OCI-LY7 (cell line): ENCODE data around the gene ORC6. TPM values are rescaled to one million over a fixed set of nuclear protein-coding genes. Genes with fewer than 3 reads are reported as not detected.

Experiments
- BruUV-seq: library from RNA; stranded (reverse); fragments of 400-500 nt; replicated peaks from 2 replicates; lab custom pipeline; 2021; lab: Mats Ljungman, UMichigan
- CTCF ChIA-PET: fragments of 300-600 bp; sonication (Branson Sonifier 250); formaldehyde crosslinking; loops from one replicate; lab custom pipeline; 2022; ENCODE audit warnings: antibody characterized with exemption; ENCODE audit not compliant: unreplicated experiment; lab: Charles Lee
- POLR2A ChIA-PET: fragments of 300-600 bp; sonication (Branson Sonifier 250); formaldehyde crosslinking; loops from one replicate; lab custom pipeline; 2022; ENCODE audit warnings: antibody characterized with exemption; lab: Charles Lee
- DNase-seq: peaks from one replicate; pipeline ENCODE4 v3.0.0-alpha.2; 2015; ENCODE audit warnings: low spot score
- H2AFZ ChIP-seq: fragments of 200-600 bp; sonication (generic), shearing (Covaris generic); 2 replicates; pipeline ENCODE4 v1.6.1; 2014; ENCODE audit warnings: mild to moderate bottlenecking, antibody characterized with exemption, low read length, moderate library complexity
- H3K27ac ChIP-seq: fragments of 200-600 bp; sonication (generic); 2 replicates; pipeline ENCODE4 v1.5.1; 2014; ENCODE audit warnings: mixed run types, low read depth, mild to moderate bottlenecking, moderate library complexity, low read length, inconsistent platforms; ENCODE audit not compliant: poor library complexity, severe bottlenecking
- H3K36me3 ChIP-seq: fragments of 200-600 bp; sonication (generic); 2 replicates; pipeline ENCODE4 v1.6.1; 2014; ENCODE audit warnings: mild to moderate bottlenecking, antibody characterized with exemption, low read length, moderate library complexity, mixed read lengths; ENCODE audit not compliant: insufficient read depth
- H3K4me1 ChIP-seq: fragments of 200-600 bp; sonication (generic); 2 replicates; pipeline ENCODE4 v1.5.1; 2014; ENCODE audit warnings: mild to moderate bottlenecking, low read length; ENCODE audit not compliant: insufficient read depth, poor library complexity, severe bottlenecking
- H3K4me2 ChIP-seq: fragments of 200-600 bp; sonication (generic); 2 replicates; pipeline ENCODE4 v1.6.1; 2014; ENCODE audit warnings: mild to moderate bottlenecking, low read length
- H3K4me3 ChIP-seq: fragments of 200-600 bp; sonication (generic); 2 replicates; pipeline ENCODE4 v1.5.1; 2014; ENCODE audit warnings: mild to moderate bottlenecking, low read depth, low read length; ENCODE audit not compliant: poor library complexity, severe bottlenecking
- H3K79me2 ChIP-seq: fragments of 200-600 bp; sonication (generic); 2 replicates; pipeline ENCODE4 v1.6.1; 2016; ENCODE audit warnings: low read depth, mild to moderate bottlenecking, low read length, moderate library complexity, mixed read lengths; ENCODE audit not compliant: insufficient read depth
- H3K9me2 ChIP-seq: fragments of 200-600 bp; sonication (generic); 2 replicates; pipeline ENCODE4 v1.6.1; 2016; ENCODE audit warnings: mild to moderate bottlenecking, low read length, mixed read lengths; ENCODE audit not compliant: insufficient read depth
- H3K9me3 ChIP-seq: fragments of 200-600 bp; sonication (generic); 2 replicates; pipeline ENCODE4 v1.6.1; 2014; ENCODE audit warnings: mild to moderate bottlenecking, mixed run types, low read length, mixed read lengths
- H4K20me1 ChIP-seq: fragments of 200-600 bp; sonication (generic); 2 replicates; pipeline ENCODE4 v1.6.1; 2014; ENCODE audit warnings: mild to moderate bottlenecking, antibody characterized with exemption, low read length, moderate library complexity, mixed read lengths; ENCODE audit not compliant: insufficient read depth
- EZH2phosphoT487 ChIP-seq: fragments of 200-600 bp; sonication (generic); IDR thresholded peaks from 2 replicates; pipeline ENCODE4 v1.6.1; 2018; ENCODE audit warnings: low read depth, borderline replicate concordance, mild to moderate bottlenecking, mixed run types, antibody characterized with exemption, low read length, moderate library complexity, mixed read lengths
- intact Hi-C: fragments of 100-400 bp; cut with micrococcal nuclease; formaldehyde crosslinking; loops from one replicate; pipeline ENCODE4 v1.10.0; 2022; ENCODE audit not compliant: unreplicated experiment
- total RNA-seq, 2 experiments: library from RNA; depleted of rRNA in 1 of 2; stranded (reverse); fragments of >200 nt in 1 of 2; shearing (Covaris generic) in 1 of 2; gene quantifications; 2 replicates each; pipeline ENCODE4 v1.2.3, GENCODE V29; 2014 to 2022
- TF ChIP-seq, protein P1 (sequence below): fragments of 200-600 bp; sonication (generic); conservative IDR thresholded peaks from 2 replicates; pipeline ENCODE4 v1.5.1; 2014; ENCODE audit warnings: mild to moderate bottlenecking, antibody characterized with exemption, low read length, moderate library complexity, mixed read lengths

The ORC6 gene
- total RNA-seq, 2 experiments from 2014 or later, result 67.4 to 100 TPM

DNA sequence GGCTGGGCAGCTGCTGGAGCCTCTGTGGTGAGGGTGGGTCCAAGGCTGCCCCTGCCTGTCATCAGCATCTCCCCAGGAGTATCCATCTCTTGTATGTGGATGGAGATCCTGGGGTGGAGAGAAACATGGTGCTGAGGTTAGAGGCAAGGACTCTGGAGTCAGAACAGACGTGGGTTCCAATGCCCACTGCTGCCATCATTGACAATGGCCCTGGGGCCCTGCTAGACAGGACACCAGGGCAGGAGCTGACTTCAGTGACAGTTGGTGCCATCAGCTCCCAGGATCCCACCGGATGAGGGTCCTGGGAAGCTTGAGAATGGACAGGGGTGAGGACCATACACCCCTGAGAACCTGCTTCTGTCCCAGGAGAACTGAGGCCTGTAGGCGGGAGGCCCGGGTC is 43.1 kb downstream of the ORC6 start:
- Histone ChIP-seq H3K79me2 (no peaks in the 10 kb centered on the region), H3K4me3 (no peak overlapping the region), H2AFZ (no peak overlapping the region), H3K36me3 (no peaks in the 10 kb centered on the region), H4K20me1 (no peaks in the 10 kb centered on the region), H3K27ac (no peak overlapping the region), H3K4me2 (no peak overlapping the region), H3K9me2 (no peaks in the 10 kb centered on the region), H3K9me3 (no peaks in the 10 kb centered on the region), H3K4me1 (no peaks in the 10 kb centered on the region)
- no TSS peak for BruUV-seq
- DNase-seq, result no peak
- ChIA-PET POLR2A (no interaction called here), CTCF (no interaction called here)
- no peak for TF ChIP-seq EZH2phosphoT487
- TF ChIP-seq, protein P1, sequence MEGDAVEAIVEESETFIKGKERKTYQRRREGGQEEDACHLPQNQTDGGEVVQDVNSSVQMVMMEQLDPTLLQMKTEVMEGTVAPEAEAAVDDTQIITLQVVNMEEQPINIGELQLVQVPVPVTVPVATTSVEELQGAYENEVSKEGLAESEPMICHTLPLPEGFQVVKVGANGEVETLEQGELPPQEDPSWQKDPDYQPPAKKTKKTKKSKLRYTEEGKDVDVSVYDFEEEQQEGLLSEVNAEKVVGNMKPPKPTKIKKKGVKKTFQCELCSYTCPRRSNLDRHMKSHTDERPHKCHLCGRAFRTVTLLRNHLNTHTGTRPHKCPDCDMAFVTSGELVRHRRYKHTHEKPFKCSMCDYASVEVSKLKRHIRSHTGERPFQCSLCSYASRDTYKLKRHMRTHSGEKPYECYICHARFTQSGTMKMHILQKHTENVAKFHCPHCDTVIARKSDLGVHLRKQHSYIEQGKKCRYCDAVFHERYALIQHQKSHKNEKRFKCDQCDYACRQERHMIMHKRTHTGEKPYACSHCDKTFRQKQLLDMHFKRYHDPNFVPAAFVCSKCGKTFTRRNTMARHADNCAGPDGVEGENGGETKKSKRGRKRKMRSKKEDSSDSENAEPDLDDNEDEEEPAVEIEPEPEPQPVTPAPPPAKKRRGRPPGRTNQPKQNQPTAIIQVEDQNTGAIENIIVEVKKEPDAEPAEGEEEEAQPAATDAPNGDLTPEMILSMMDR, result no peak
- intact Hi-C loops, result no loop called here

DNA sequence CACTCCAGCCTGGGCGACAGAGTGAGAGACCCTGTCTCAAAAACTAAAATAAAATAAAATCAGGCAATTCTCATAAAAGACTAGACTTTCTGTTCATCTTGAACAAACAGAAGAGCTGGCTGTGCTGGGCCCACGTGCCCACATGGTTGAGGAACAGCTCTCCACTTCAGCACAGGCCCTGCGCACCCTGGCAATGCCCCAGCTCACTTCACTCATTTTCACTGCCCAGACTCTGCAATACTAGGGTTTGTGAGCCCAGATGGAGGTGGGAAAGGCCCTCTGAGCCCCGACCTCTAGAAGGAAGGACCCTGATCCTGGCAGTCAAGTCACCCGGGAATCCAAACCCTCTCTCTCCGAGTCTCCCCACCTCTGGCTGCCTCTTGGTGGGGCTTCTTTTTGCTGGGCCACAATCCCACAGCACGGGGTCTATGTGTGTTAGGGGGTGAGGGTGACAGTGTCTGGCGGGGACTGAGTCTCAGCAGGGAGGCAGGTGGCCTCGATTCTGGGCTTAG is 43.9 kb downstream of the ORC6 start:
- H3K9me3 ChIP-seq, result no peaks in the 10 kb centered on the region
- no peak for DNase-seq
- no peaks in the 10 kb centered on the region for H3K4me1 ChIP-seq
- POLR2A ChIA-PET, result interaction anchor here (0.7 to 1.6 kb wide), 3 partner anchors 8 to 34 kb away, joined by 3 to 4 read pairs (median 3); partner anchors contain the start of gene MYLK3
- H3K27ac ChIP-seq, result no peak overlapping the region
- no TSS peak for BruUV-seq
- H2AFZ ChIP-seq, result no peak overlapping the region
- no peaks in the 10 kb centered on the region for H3K79me2 ChIP-seq
- no peak for TF ChIP-seq EZH2phosphoT487
- TF ChIP-seq, protein P1, result no peak
- H3K4me3 ChIP-seq, result no peak overlapping the region
- H3K9me2 ChIP-seq, result no peaks in the 10 kb centered on the region
- H3K36me3 ChIP-seq, result no peaks in the 10 kb centered on the region
- CTCF ChIA-PET, result no interaction called here
- intact Hi-C loops, result no loop called here
- no peaks in the 10 kb centered on the region for H4K20me1 ChIP-seq
- no peak overlapping the region for H3K4me2 ChIP-seq

DNA sequence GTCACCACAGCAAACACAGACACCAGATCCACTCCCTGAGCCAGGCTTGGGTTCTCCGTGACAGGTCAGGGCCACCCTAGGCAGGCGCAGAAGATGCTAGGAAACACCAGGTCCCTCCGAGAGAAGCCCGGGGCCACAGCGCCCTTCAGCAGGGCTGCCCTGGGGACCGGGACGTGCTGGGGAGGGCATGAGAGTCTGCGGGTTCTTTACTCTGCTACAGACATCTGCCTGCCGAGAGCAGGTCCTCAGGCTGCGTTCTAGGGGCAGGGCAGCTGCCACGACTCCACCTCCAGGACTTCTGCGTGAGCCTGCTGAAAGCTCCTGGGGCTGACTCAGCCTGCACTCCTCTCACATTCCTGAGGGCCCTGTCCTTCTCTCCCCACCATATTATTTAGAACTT is 47.2 kb downstream of the ORC6 start:
- no peak for DNase-seq

More for the DNA sequence above, 47.2 kb downstream of the ORC6 start:
- POLR2A ChIA-PET, result interaction anchor here (1.1 kb wide), 1 partner anchor 39 kb away, joined by 3 read pairs; no protein-coding TSS in a partner anchor
- Histone ChIP-seq H3K9me2 (no peaks in the 10 kb centered on the region), H3K9me3 (no peaks in the 10 kb centered on the region), H3K27ac (no peak overlapping the region), H3K4me3 (no peak overlapping the region), H2AFZ (no peak overlapping the region), H4K20me1 (no peaks in the 10 kb centered on the region), H3K4me1 (peaks cover 3% of the 10 kb centered on the region), H3K4me2 (no peak overlapping the region), H3K36me3 (no peaks in the 10 kb centered on the region), H3K79me2 (no peaks in the 10 kb centered on the region)
- BruUV-seq, result no TSS peak
- TF ChIP-seq, protein P1, result no peak
- no peak for TF ChIP-seq EZH2phosphoT487
- CTCF ChIA-PET, result no interaction called here
- intact Hi-C loops, result no loop called here
